CD8-positive, alpha-beta memory T cell (primary cell): ENCODE data around the gene AKT2. TPM values are rescaled to one million over a fixed set of nuclear protein-coding genes. Genes with fewer than 3 reads are reported as not detected.

Experiments
- CTCF ChIA-PET: fragments of 350-600 bp; sonication (Branson Sonifier 250); formaldehyde crosslinking; loops from one replicate; lab custom pipeline; 2021; ENCODE audit warnings: antibody characterized with exemption; lab: Charles Lee
- POLR2A ChIA-PET: fragments of 350-600 bp; sonication (Branson Sonifier 250); formaldehyde crosslinking; loops from one replicate; lab custom pipeline; 2021; ENCODE audit warnings: antibody characterized with exemption; lab: Charles Lee
- DNase-seq, 5 donors: peaks; one replicate each; pipeline versions ENCODE4 v3.0.0 to v3.0.0-alpha.2; 2020 to 2022; ENCODE audit warnings: mixed read lengths in 1 of 5
- H3K27ac ChIP-seq: one replicate; pipeline ENCODE4 v1.7.0; 2013; ENCODE audit warnings: low read depth, mild to moderate bottlenecking, low read length, moderate library complexity
- H3K27me3 ChIP-seq: 2 replicates; pipeline ENCODE4 v1.7.0; 2013; ENCODE audit warnings: low read length, mild to moderate bottlenecking; ENCODE audit not compliant: insufficient read depth, poor library complexity, severe bottlenecking
- H3K36me3 ChIP-seq: 2 replicates; pipeline ENCODE4 v1.7.0; 2013; ENCODE audit warnings: mild to moderate bottlenecking, low read length, moderate library complexity; ENCODE audit not compliant: insufficient read depth
- H3K4me1 ChIP-seq: 2 replicates; pipeline ENCODE4 v1.7.0; 2013; ENCODE audit warnings: mild to moderate bottlenecking, low read length, moderate library complexity; ENCODE audit not compliant: insufficient read depth
- H3K4me3 ChIP-seq: 2 replicates; pipeline ENCODE4 v1.7.0; 2013; ENCODE audit warnings: mild to moderate bottlenecking, low read length
- H3K9me3 ChIP-seq: 2 replicates; pipeline ENCODE4 v1.7.0; 2013; ENCODE audit warnings: mild to moderate bottlenecking, low read length
- H3K27ac Mint-ChIP-seq, 8 donors: one replicate each; pipeline ENCODE4 v1.8.0; 2020 to 2021; ENCODE audit warnings: mixed read lengths in 8 of 8, mild to moderate bottlenecking in 6 of 8, inconsistent platforms in 3 of 8, moderate library complexity in 3 of 8
- H3K27me3 Mint-ChIP-seq, 2 donors: one replicate each; pipeline ENCODE4 v1.8.0; 2020 to 2021; ENCODE audit warnings: mixed read lengths in 2 of 2, mild to moderate bottlenecking in 1 of 2, moderate library complexity in 1 of 2
- H3K36me3 Mint-ChIP-seq, 3 donors: one replicate each; pipeline ENCODE4 v1.8.0; 2020 to 2021; ENCODE audit warnings: mixed read lengths in 3 of 3, inconsistent platforms in 1 of 3, mild to moderate bottlenecking in 1 of 3
- H3K4me1 Mint-ChIP-seq, 3 donors: one replicate each; pipeline ENCODE4 v1.8.0; 2020 to 2021; ENCODE audit warnings: mixed read lengths in 3 of 3, inconsistent platforms in 1 of 3, mild to moderate bottlenecking in 1 of 3
- H3K4me3 Mint-ChIP-seq, 7 donors: one replicate each; pipeline ENCODE4 v1.8.0; 2020 to 2021; ENCODE audit warnings: mixed read lengths in 7 of 7, mild to moderate bottlenecking in 6 of 7, moderate library complexity in 4 of 7, inconsistent platforms in 2 of 7
- H3K9me3 Mint-ChIP-seq, 5 donors: one replicate each; pipeline ENCODE4 v1.8.0; 2020 to 2022; ENCODE audit warnings: mixed read lengths in 5 of 5, mild to moderate bottlenecking in 3 of 5, moderate library complexity in 2 of 5, inconsistent platforms in 1 of 5
- polyA plus RNA-seq: library from polyadenylated mRNA; unstranded; fragments of 300-500 nt; fragmentation: Illumina TruSeq; gene quantifications from one replicate; pipeline ENCODE4 v1.2.3, GENCODE V29; 2021
- total RNA-seq, 2 experiments: library from RNA; stranded (reverse); gene quantifications; one replicate each; pipeline ENCODE4 v1.2.3, GENCODE V29; 2021

AKT2 gene
- total and polyA plus RNA-seq, 3 experiments from 2014 or later: 27.0 to 132 (median 124) TPM

- Mint-ChIP-seq H3K36me3 (peaks cover 6 to 75% (median 15%) of the 10 kb centered on the region in 3 donors), H3K4me3 (no peak overlapping the region), H3K27ac (peak overlapping the region in 1 of 8 donors; percentile 63), H3K9me3 (peaks cover 0 to 2% (median 0%) of the 10 kb centered on the region in 5 donors), H3K4me1 (no peaks in the 10 kb centered on the region), H3K27me3 (no peaks in the 10 kb centered on the region)
- no peak for DNase-seq
- H3K27ac ChIP-seq: no peak overlapping the region
- H3K4me1 ChIP-seq: no peaks in the 10 kb centered on the region
- H3K36me3 ChIP-seq: no peaks in the 10 kb centered on the region
- POLR2A ChIA-PET: no interaction called here
- no peak overlapping the region for H3K4me3 ChIP-seq
- H3K27me3 ChIP-seq: no peaks in the 10 kb centered on the region
- CTCF ChIA-PET: no interaction called here
- H3K9me3 ChIP-seq: no peaks in the 10 kb centered on the region
Observed at GRCh38 chr19:40322271-40322610, 37.1 kb upstream of the AKT2 start.

GRCh38 chr19:40321566-40322270 lies 36.6 kb upstream of the AKT2 start:
- Histone ChIP-seq H3K4me1 (no peaks in the 10 kb centered on the region), H3K4me3 (no peak overlapping the region), H3K27me3 (no peaks in the 10 kb centered on the region), H3K9me3 (no peaks in the 10 kb centered on the region), H3K36me3 (no peaks in the 10 kb centered on the region), H3K27ac (no peak overlapping the region)
- ChIA-PET CTCF (no interaction called here), POLR2A (no interaction called here)
- H3K4me3 Mint-ChIP-seq: no peak overlapping the region
- H3K36me3 Mint-ChIP-seq: peaks cover 6 to 72% (median 16%) of the 10 kb centered on the region in 3 donors
- no peaks in the 10 kb centered on the region for H3K4me1 Mint-ChIP-seq
- peak overlapping the region in 1 of 8 donors; percentile 97 for H3K27ac Mint-ChIP-seq
- H3K9me3 Mint-ChIP-seq: peaks cover 0 to 2% (median 0%) of the 10 kb centered on the region in 5 donors
- H3K27me3 Mint-ChIP-seq: no peaks in the 10 kb centered on the region
- DNase-seq: no peak

- H3K4me1 ChIP-seq: no peaks in the 10 kb centered on the region
- no peak overlapping the region for H3K27ac ChIP-seq
- Mint-ChIP-seq H3K27ac (peak overlapping the region in 1 of 8 donors; percentile 97), H3K36me3 (peaks cover 6 to 69% (median 19%) of the 10 kb centered on the region in 3 donors), H3K4me1 (no peaks in the 10 kb centered on the region), H3K4me3 (no peak overlapping the region), H3K9me3 (peaks cover 0 to 2% (median 0%) of the 10 kb centered on the region in 5 donors), H3K27me3 (no peaks in the 10 kb centered on the region)
- no peak for DNase-seq
- no peak overlapping the region for H3K4me3 ChIP-seq
- POLR2A ChIA-PET: no interaction called here
- CTCF ChIA-PET: no interaction called here
- no peaks in the 10 kb centered on the region for H3K36me3 ChIP-seq
- no peaks in the 10 kb centered on the region for H3K9me3 ChIP-seq
- no peaks in the 10 kb centered on the region for H3K27me3 ChIP-seq
Observed at GRCh38 chr19:40321076-40321475, 35.9 kb upstream of the AKT2 start.

- no peaks in the 10 kb centered on the region for H3K27me3 Mint-ChIP-seq
- no peak overlapping the region for H3K4me3 Mint-ChIP-seq
- no peak overlapping the region for H3K27ac ChIP-seq
- no peak overlapping the region for H3K4me3 ChIP-seq
- H3K9me3 Mint-ChIP-seq: peaks cover 0 to 2% (median 0%) of the 10 kb centered on the region in 5 donors
- no peak for DNase-seq
- no peaks in the 10 kb centered on the region for H3K9me3 ChIP-seq
- H3K27me3 ChIP-seq: no peaks in the 10 kb centered on the region
- H3K27ac Mint-ChIP-seq: peak overlapping the region in 2 of 8 donors; percentile 46 to 81
- H3K36me3 ChIP-seq: no peaks in the 10 kb centered on the region
- no peaks in the 10 kb centered on the region for H3K4me1 Mint-ChIP-seq
- CTCF ChIA-PET: interaction anchor here (1.0 kb wide), 1 partner anchor 15 kb away, joined by 3 read pairs; no protein-coding TSS in a partner anchor
- no peaks in the 10 kb centered on the region for H3K4me1 ChIP-seq
- H3K36me3 Mint-ChIP-seq: peaks cover 6 to 63% (median 15%) of the 10 kb centered on the region in 3 donors
- POLR2A ChIA-PET: interaction anchor here (0.7 kb wide), 1 partner anchor 27 kb away, joined by 5 read pairs; no protein-coding TSS in a partner anchor
Observed at GRCh38 chr19:40320558-40320935, 35.4 kb upstream of the AKT2 start.

- Histone ChIP-seq H3K27me3 (no peaks in the 10 kb centered on the region), H3K4me1 (no peaks in the 10 kb centered on the region), H3K36me3 (no peaks in the 10 kb centered on the region), H3K27ac (no peak overlapping the region), H3K4me3 (no peak overlapping the region), H3K9me3 (no peaks in the 10 kb centered on the region)
- no peaks in the 10 kb centered on the region for H3K4me1 Mint-ChIP-seq
- H3K9me3 Mint-ChIP-seq: peaks cover 0 to 2% (median 0%) of the 10 kb centered on the region in 5 donors
- H3K27me3 Mint-ChIP-seq: no peaks in the 10 kb centered on the region
- CTCF ChIA-PET: no interaction called here
- H3K27ac Mint-ChIP-seq: peak overlapping the region in 3 of 8 donors; percentile 42 to 57 (median 47)
- H3K4me3 Mint-ChIP-seq: no peak overlapping the region
- peaks cover 0 to 35% (median 7%) of the 10 kb centered on the region in 3 donors for H3K36me3 Mint-ChIP-seq
- POLR2A ChIA-PET: no interaction called here
- no peak for DNase-seq
Observed at GRCh38 chr19:40317338-40317737, 32.2 kb upstream of the AKT2 start.

GRCh38 chr19:40315812-40316470 lies 30.8 kb upstream of the AKT2 start:
- no peak for DNase-seq
- Mint-ChIP-seq H3K27ac (peak overlapping the region in 1 of 8 donors; percentile 4), H3K36me3 (peaks cover 3 to 23% (median 6%) of the 10 kb centered on the region in 3 donors), H3K4me1 (no peaks in the 10 kb centered on the region), H3K27me3 (no peaks in the 10 kb centered on the region), H3K4me3 (no peak overlapping the region), H3K9me3 (peaks cover 0 to 2% (median 0%) of the 10 kb centered on the region in 5 donors)
- H3K27ac ChIP-seq: no peak overlapping the region
- H3K27me3 ChIP-seq: no peaks in the 10 kb centered on the region
- no peaks in the 10 kb centered on the region for H3K4me1 ChIP-seq
- ChIA-PET POLR2A (no interaction called here), CTCF (interaction anchor here (0.6 kb wide), 1 partner anchor 11 kb away, joined by 3 read pairs; no protein-coding TSS in a partner anchor)
- H3K36me3 ChIP-seq: no peaks in the 10 kb centered on the region
- H3K9me3 ChIP-seq: no peaks in the 10 kb centered on the region
- H3K4me3 ChIP-seq: no peak overlapping the region

GRCh38 chr19:40314656-40315055 lies 29.5 kb upstream of the AKT2 start:
- Histone ChIP-seq H3K36me3 (no peaks in the 10 kb centered on the region), H3K27ac (peak overlapping the region; percentile 1), H3K4me3 (no peak overlapping the region), H3K4me1 (no peaks in the 10 kb centered on the region), H3K9me3 (no peaks in the 10 kb centered on the region), H3K27me3 (no peaks in the 10 kb centered on the region)
- no peak for DNase-seq
- H3K9me3 Mint-ChIP-seq: no peaks in the 10 kb centered on the region
- no peak overlapping the region for H3K27ac Mint-ChIP-seq
- H3K36me3 Mint-ChIP-seq: peaks cover 3 to 10% (median 6%) of the 10 kb centered on the region in 3 donors
- H3K4me1 Mint-ChIP-seq: no peaks in the 10 kb centered on the region
- ChIA-PET POLR2A (no interaction called here), CTCF (interaction anchor here (1.1 kb wide), 1 partner anchor 9 kb away, joined by 4 read pairs; no protein-coding TSS in a partner anchor)
- H3K27me3 Mint-ChIP-seq: no peaks in the 10 kb centered on the region
- H3K4me3 Mint-ChIP-seq: no peak overlapping the region
